Loucy (cell line): ENCODE results near the gene TNC.

ENCODE experiments used
- H2AFZ ChIP-seq: fragments of 200-600 bp; sonication (generic); 2 replicates; pipeline ENCODE4 v1.6.0; 2016; ENCODE audit warnings: antibody characterized with exemption, mild to moderate bottlenecking, low read length, moderate library complexity
- H3F3A ChIP-seq: fragments of 200-600 bp; 2 replicates; pipeline ENCODE4 v1.6.0; 2016; ENCODE audit warnings: antibody characterized with exemption, low read depth, mild to moderate bottlenecking
- H3K27me3 ChIP-seq: fragments of 200-600 bp; sonication (generic); 2 replicates; pipeline ENCODE4 v1.6.1; 2014; ENCODE audit warnings: low read length, mild to moderate bottlenecking; ENCODE audit not compliant: insufficient read depth, poor library complexity, severe bottlenecking
- H3K36me3 ChIP-seq: fragments of 200-600 bp; sonication (generic); 2 replicates; pipeline ENCODE4 v1.6.1; 2016; ENCODE audit warnings: low read length; ENCODE audit not compliant: insufficient read depth
- H3K4me1 ChIP-seq: fragments of 200-600 bp; sonication (generic); 2 replicates; pipeline ENCODE4 v1.5.1; 2014; ENCODE audit warnings: low read length, mild to moderate bottlenecking; ENCODE audit not compliant: insufficient read depth, poor library complexity, severe bottlenecking
- H3K4me2 ChIP-seq: fragments of 200-600 bp; sonication (generic); 2 replicates; pipeline ENCODE4 v1.6.0; 2014; ENCODE audit warnings: antibody characterized with exemption, low read length, low read depth, mild to moderate bottlenecking; ENCODE audit not compliant: poor library complexity, severe bottlenecking
- H3K4me3 ChIP-seq: fragments of 200-600 bp; sonication (generic); 2 replicates; pipeline ENCODE4 v1.5.1; 2014; ENCODE audit warnings: low read length, mild to moderate bottlenecking, mixed read lengths; ENCODE audit not compliant: poor library complexity, severe bottlenecking
- H3K79me2 ChIP-seq: fragments of 200-600 bp; sonication (generic); 2 replicates; pipeline ENCODE4 v1.6.1; 2014; ENCODE audit warnings: low read length; ENCODE audit not compliant: insufficient read depth
- H3K9ac ChIP-seq: fragments of 200-600 bp; sonication (generic); 2 replicates; pipeline ENCODE4 v1.6.0; 2014; ENCODE audit warnings: mild to moderate bottlenecking, low read depth, low read length, moderate library complexity; ENCODE audit not compliant: poor library complexity, severe bottlenecking
- H3K9me2 ChIP-seq: fragments of 200-600 bp; sonication (generic); replicated peaks from 2 replicates; pipeline ENCODE4 v1.6.1; 2016; ENCODE audit warnings: low read depth, low read length, mixed read lengths
- H3K9me3 ChIP-seq: fragments of 200-600 bp; sonication (generic); 2 replicates; pipeline ENCODE4 v1.6.1; 2014; ENCODE audit warnings: mild to moderate bottlenecking, antibody characterized with exemption, low read length, low read depth; ENCODE audit not compliant: insufficient read depth
- H4K20me1 ChIP-seq: fragments of 200-600 bp; sonication (generic); 2 replicates; pipeline ENCODE4 v1.6.0; 2014; ENCODE audit warnings: antibody characterized with exemption, low read length, mild to moderate bottlenecking; ENCODE audit not compliant: insufficient read depth, poor library complexity, severe bottlenecking
- EZH2phosphoT487 ChIP-seq: fragments of 200-600 bp; IDR thresholded peaks from 2 replicates; pipeline ENCODE4 v1.6.1; 2018; ENCODE audit warnings: antibody characterized with exemption, mild to moderate bottlenecking, moderate library complexity, borderline replicate concordance
- TF ChIP-seq, protein P1 (sequence below): fragments of 200-600 bp; sonication (generic); conservative IDR thresholded peaks from 2 replicates; pipeline ENCODE4 v1.5.1; 2014; ENCODE audit warnings: mild to moderate bottlenecking, antibody characterized with exemption, low read length

Gene TNC

DNA sequence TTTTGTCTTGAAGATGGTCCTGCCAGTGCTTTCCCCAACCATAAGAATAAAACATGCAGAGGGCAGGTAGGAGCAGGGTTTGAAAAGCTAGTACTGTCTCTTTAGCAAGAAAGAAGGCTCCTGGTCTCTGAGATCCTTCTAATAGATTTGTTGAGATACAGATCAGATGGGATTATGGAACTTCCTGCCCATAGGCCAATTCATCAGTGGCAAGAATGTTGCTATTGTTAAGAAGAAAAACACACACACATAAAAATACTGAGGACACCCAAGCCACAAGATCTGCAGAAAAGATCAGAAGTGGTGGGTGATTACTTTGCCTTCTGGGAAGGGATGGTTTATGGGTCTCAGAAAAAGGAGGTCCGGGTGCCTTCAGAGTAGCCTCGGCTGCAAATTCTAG lies 59.8 kb downstream of the TNC start:
- Histone ChIP-seq H3K4me3 (no peak overlapping the region), H3K36me3 (no peaks in the 10 kb centered on the region), H3F3A (no peaks in the 10 kb centered on the region), H3K9me3 (no peaks in the 10 kb centered on the region), H3K4me2 (no peak overlapping the region), H2AFZ (no peak overlapping the region), H3K27me3 (no peaks in the 10 kb centered on the region), H4K20me1 (no peaks in the 10 kb centered on the region), H3K9me2 (no peaks in the 10 kb centered on the region), H3K9ac (no peak overlapping the region), H3K4me1 (no peaks in the 10 kb centered on the region), H3K79me2 (no peaks in the 10 kb centered on the region)
- TF ChIP-seq, protein P1, sequence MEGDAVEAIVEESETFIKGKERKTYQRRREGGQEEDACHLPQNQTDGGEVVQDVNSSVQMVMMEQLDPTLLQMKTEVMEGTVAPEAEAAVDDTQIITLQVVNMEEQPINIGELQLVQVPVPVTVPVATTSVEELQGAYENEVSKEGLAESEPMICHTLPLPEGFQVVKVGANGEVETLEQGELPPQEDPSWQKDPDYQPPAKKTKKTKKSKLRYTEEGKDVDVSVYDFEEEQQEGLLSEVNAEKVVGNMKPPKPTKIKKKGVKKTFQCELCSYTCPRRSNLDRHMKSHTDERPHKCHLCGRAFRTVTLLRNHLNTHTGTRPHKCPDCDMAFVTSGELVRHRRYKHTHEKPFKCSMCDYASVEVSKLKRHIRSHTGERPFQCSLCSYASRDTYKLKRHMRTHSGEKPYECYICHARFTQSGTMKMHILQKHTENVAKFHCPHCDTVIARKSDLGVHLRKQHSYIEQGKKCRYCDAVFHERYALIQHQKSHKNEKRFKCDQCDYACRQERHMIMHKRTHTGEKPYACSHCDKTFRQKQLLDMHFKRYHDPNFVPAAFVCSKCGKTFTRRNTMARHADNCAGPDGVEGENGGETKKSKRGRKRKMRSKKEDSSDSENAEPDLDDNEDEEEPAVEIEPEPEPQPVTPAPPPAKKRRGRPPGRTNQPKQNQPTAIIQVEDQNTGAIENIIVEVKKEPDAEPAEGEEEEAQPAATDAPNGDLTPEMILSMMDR, result no peak
- no peak for TF ChIP-seq EZH2phosphoT487

DNA sequence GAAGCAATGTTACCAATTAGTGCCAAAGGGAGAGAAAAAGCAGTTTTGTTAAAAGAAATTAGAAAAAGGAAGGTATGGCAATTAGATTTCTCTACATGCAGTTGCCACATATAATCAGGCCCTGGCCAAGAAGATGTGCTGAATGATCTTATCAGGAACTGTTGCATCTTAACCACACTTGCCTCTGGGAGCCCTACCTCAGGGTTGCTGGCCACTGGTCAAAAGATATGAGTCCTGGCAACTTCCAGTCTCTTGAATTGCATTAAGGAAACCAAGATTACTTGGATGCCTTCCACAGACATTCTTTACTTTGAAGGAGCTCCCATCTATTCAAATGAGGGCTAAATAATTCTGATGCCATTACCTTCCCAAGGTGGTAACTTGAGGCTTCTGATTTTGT lies 60.4 kb downstream of the TNC start:
- Histone ChIP-seq H3K4me2 (no peak overlapping the region), H2AFZ (no peak overlapping the region), H3K79me2 (no peaks in the 10 kb centered on the region), H3K9me2 (no peaks in the 10 kb centered on the region), H3K9ac (no peak overlapping the region), H3K36me3 (no peaks in the 10 kb centered on the region), H3K4me3 (no peak overlapping the region), H3F3A (no peaks in the 10 kb centered on the region), H4K20me1 (no peaks in the 10 kb centered on the region), H3K9me3 (no peaks in the 10 kb centered on the region), H3K27me3 (no peaks in the 10 kb centered on the region), H3K4me1 (no peaks in the 10 kb centered on the region)
- TF ChIP-seq EZH2phosphoT487, result no peak
- TF ChIP-seq, protein P1, result no peak

DNA sequence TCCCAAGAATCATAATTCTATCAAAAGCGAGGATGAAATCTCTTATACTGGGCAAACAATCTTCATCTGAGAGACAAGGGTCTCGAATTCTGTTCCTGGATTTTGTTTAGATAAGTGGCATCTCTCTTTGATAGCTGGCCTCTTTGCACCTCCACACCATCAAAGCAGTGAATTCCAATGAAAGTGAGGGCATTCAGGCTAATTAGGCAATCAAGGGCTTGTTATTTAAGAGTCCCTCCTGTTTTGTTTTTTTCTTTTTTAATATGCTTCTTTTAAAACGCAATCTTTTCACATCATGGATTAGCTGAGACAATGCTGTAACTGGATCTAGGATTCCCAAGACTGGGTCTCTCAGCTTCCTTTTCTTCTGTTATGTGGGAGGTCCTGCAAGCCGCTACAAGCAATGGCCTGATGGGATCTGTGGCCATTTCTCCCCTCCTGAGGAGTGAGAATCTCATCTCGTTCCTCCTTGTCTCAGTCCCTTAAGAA lies 67.9 kb downstream of the TNC start:
- TF ChIP-seq, protein P1, result no peak
- no peak for TF ChIP-seq EZH2phosphoT487
- H4K20me1 ChIP-seq, result no peaks in the 10 kb centered on the region
- H3K79me2 ChIP-seq, result no peaks in the 10 kb centered on the region
- H3K9me3 ChIP-seq, result no peaks in the 10 kb centered on the region
- H3K36me3 ChIP-seq, result no peaks in the 10 kb centered on the region
- H3K4me1 ChIP-seq, result no peaks in the 10 kb centered on the region
- no peaks in the 10 kb centered on the region for H3K27me3 ChIP-seq
- H3F3A ChIP-seq, result no peaks in the 10 kb centered on the region
- no peak overlapping the region for H2AFZ ChIP-seq
- H3K4me2 ChIP-seq, result no peak overlapping the region
- no peak overlapping the region for H3K4me3 ChIP-seq
- no peaks in the 10 kb centered on the region for H3K9me2 ChIP-seq
- no peak overlapping the region for H3K9ac ChIP-seq
